Dermis blood vessel endothelial cell (primary cell): ENCODE results near the gene STX7. TPM values are rescaled to one million over a fixed set of nuclear protein-coding genes. Genes with fewer than 3 reads are reported as not detected.

Experiments
- DNase-seq: peaks from one replicate; pipeline ENCODE4 v3.0.0; 2010
- total RNA-seq: library from RNA; depleted of rRNA; stranded (reverse); fragments of >200 nt; gene quantifications from 2 replicates; pipeline ENCODE4 v1.2.3, GENCODE V29; 2014

The STX7 gene
- total RNA-seq, 1 donor from 2014 or later: 58.9 TPM

DNA sequence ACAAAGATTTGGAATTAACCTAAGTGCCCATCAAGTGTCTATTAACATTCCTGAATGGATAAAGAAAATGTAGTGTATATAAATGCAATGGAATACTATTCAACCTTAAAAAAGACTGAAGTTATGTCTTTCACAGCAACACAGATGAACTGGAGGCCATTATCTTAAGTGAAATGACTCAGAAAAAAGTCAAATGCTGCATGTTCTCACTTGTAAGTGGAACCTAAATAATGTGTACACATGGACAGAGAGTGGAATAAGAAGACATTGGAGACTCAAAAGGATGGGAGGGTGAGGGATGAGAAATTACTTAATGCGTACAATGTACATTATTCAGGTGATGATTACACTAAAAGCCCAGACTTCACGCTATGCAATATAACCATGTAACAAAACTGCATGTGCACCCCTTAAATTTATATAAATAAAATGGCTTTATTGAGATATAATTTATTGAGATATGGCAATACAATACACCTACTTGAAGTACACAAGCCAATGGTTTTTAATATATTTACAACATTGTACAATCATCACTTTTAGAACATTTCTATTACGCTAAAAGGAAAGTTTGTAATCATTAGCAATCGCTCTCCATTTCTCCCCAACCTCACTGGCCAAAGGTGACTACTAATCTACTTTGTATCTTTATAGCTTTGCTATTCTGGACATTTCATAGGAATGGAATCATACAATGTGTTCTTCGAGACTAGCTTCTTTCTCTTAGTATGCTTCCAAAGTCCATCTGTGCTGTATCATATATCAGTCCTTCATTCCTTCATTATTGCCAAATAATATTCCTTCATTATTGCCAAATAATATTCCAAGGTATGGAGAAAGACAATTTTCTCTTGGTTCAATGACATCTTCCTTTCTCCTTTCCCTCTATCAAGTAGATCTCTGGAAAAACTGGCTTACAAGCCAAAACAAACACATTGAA is 5.8 kb downstream of the STX7 start:
- DNase-seq: no peak

DNA sequence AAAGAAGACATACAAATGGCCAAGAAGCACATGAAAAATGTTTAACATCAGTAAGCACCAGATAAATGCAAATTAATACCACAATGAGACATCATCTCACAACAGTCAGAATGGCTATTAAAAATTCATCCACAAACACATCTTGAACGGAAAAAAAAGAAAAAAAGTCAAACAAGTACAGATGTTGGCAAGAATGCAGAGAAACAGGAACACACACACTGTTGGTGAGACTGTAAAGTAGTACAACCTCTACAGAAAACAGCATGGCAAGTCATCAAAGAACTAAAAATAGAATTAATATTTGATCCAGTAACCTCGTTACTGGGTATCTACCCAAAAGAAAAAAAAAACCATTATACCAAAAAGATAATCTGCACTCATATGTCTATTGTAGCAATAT is 6.5 kb downstream of the STX7 start:
- DNase-seq: no peak

DNA sequence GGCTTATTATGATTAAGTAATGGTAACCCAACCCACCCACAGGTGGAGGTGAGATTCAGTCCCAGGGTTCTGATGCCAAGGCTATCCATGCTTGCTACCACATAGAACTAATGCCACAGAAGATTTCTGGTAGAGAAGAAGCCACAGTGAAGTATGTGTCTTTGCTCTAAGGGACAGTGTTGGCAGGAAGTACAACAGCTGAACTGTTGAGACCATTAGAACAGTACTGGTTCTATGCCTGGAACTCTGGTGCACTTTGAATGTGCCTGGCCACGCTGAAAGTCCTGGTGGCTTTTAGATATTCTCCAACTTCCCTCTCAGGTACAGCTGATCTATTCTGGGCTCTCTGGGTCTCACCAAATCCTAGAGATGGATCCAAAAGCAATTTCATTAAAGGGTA is 7.8 kb downstream of the STX7 start:
- DNase-seq: peak; percentile 9

DNA sequence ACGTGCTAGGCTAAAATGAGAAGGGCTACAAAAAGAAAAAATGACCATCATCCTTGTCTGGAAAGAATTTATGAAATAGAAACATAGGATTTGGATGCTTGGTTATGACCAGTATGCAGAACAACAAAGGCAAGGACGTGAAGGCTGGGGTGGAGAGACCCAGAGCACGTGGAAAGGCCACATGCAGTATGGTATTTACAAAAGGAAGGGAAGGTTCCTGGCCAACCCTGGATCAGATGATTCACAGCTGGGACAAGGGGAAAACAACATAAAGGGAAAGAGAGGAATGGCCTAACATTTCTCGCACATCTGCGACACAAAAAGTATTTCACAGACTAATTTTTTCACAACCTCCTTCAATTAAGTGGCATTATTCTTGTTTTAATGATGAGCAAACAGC is 8.2 kb downstream of the STX7 start:
- peak; percentile 82 for DNase-seq

DNA sequence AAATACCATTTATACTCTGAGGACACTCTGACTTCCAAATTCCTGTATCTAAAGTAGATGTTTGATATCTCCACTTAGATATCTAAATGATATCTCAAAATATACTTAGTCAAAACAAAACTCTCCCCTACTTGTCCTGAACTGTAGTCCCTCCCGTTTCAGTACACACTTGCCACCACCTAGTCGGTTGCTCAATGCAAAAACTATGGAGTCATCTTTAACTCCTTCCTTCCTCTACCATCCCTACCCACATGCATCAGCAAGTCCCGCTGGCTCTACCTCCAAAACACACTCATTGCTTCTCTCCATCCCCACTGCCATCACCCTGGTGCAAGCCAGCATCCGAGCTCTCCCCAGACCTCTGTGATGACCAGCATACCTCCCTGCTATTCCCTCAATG is 13.2 kb downstream of the STX7 start:
- DNase-seq: no peak

DNA sequence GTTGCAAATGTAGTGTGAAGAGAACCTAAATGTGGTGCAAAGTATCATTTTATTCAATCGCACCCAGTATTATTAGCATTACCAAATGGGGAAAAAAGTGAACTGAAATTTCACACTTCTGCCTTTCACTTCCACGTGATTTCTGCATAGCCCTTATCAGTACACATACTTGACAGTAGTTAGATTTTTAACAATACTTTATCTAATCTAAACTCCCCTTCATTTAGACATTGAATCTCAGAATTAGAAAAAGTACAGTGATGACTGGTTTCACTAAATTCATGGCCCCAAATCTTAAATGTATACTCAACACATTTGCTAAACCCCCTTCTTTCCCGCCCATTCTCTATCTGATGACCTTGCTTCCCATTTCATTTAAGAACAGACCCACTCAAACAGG is 14.3 kb downstream of the STX7 start:
- no peak for DNase-seq

DNA sequence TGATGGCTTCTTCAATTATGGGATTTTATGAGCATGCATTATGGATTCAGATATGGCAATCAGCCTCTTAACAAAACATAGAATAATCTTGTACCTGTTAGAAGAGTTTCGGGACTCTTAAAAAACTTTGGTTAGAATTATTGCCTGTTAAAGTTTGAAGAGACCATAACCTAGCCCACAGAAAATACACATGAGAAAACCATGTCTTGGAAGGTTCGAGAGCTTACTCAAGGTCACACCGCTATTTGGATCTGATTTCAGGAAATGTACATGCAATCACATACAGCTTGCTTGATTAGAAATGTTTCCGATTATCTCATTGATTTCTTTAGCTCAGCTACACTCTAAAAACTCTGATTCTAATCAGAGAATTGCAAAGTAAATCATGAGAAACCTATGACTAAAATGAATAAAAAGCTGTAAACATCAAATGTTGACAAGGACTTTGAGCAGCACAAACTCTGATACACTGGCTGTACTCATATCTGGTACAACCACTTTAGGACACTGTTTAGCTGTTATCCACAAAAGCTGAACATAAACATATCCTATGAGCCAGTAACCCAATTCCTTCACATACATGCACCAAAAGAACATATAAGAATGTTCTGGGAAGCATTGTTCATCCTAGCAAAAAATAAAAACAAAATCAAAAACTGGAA is 16.3 kb downstream of the STX7 start:
- DNase-seq: no peak

DNA sequence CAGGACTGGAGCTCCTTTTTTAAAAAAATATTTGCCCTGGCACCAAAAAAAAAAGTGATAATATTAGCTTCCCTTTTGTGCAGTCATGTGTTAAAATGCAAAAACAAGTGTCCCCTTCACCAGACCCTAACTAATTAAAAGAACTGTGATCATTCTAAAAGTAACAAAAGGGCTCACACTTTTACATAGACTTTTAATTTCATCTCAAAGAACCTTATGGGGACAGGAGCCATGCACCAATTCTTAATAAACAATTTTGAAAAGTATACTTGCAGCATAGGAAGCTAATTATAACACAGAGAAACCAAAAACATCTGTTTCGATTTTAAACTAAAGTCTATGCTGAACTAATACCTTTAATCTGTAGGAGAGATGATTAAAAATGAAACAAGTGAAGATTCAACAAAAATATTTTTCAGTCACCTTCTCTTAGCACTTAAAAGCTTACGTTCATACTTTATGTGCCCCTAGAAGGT is 17.3 kb downstream of the STX7 start:
- no peak for DNase-seq

DNA sequence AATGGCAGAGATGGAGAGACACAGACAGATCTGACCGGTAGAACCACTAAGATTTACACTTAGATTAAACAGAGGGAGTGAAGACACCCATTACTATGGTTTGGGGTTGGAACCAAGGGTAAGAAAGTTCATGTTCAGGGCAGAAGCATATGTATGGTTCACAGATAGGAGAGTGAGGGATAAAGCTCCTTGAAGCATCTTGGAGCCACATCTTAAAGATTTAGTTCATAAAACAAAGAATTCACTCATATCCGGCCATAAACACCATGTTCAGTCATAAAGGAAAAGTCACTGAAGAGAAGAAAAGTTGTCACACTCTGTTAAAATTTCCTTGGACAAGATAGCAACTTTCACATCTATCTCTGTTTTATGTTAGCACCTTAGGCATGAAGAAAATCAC is 18.0 kb downstream of the STX7 start:
- no peak for DNase-seq

DNA sequence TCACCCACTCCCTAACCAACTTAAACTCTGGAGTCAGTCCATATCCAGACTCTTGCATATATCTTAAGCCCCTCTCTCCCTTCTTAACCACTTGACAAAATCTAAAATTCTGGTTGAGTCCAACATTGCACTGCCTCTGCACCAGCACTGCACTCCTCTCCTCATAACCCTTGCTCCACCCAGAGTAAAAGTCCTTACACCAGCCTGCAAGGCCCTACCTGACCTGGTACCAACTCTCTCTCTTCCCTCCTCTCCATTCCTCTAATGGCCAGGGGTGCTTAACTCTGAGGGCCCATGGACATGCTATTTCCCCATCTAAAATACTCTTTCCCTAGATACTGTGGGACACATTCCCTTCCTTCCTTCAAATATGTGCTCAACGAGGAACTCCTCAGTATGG is 21.0 kb downstream of the STX7 start:
- DNase-seq: no peak

DNA sequence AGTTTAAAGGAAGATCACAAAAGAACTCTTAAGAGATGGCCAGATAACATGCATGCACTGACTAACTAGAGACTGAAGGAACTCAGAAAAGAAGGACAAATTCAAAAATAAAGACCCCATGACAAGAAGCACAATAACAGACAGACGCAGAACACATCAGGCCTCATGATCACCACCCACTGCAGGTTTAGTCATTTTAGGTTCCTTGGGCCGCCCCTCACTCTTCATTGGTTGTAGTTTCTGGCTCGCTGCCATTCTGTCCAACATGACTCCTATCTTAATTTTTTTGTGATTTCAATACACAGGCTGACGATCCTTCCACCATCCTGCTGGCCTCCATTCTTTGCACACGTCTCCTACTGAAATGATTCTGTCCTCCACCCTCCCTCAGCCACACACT is 21.6 kb downstream of the STX7 start:
- peak; percentile 71 for DNase-seq

DNA sequence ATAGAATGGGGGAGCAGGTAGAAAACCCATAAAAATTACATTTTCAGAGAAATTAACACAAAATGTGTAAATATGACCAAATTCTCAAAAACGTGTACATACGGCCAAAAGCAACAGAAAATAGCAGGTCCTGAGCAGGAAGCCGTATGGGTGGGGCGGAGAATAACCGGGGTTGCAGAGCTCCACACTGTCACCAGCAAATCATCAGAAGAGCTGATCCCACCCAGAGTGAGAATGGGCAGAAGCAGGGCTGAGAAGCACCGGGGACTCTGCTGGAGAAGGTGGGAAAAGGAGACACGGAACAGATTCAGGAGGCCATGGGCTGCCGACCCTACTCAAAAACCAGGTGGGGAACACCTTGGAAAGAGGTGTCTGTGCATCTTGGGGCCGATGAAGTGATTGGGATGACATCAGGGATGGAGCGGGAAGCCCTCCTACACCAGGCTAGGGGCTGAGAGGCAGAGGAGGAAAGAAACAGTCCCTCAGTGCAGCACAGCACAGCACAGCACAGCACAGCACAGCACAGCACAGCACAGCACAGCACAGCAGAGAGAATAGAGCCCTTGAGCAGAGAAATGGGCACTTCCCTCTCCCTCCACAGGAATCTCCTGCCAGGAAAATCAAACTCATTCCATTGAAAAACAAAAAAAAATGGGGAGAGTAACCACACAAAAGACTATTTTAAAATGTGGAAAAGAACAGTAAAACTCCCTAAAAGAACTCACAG is 22.3 kb downstream of the STX7 start:
- peak; percentile 26 for DNase-seq

DNA sequence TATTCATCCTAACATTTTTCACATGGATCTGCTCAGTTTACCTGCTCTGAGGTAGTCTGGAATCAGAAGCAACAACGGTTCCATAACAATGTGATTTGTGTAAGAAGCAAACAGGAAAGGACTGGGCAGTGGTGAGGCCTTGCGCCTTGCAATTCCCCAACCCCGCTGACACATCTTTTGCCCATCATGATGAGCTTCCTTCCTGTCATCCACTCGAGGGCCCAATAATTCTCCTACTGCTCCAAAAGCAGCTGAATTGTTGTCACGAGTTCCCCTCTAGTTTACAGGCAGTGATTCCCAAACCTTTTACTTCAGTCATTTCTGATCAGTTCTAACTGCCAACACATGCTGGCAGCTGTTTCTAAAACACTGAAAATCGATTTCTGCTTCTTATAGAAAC is 22.9 kb downstream of the STX7 start:
- DNase-seq: peak; percentile 70

DNA sequence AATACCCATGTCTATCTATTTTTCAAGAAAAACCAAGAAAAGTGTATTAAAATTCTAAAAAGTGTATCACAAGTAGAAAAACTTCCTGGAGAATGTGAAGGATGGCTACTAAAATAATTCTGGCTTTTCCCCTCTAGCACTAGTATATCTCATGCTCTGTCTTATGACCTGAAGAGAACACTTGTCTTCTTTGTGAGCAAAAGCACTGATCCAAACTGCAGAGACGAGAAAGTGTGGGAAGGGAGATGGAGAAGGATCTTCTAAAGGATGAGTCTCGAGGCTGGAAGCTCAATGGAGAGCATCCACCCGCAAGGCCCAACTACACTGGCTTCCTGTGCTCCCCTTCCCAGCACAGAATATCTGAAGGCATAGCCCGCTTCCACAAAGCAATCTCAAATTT is 23.5 kb downstream of the STX7 start:
- DNase-seq: no peak

DNA sequence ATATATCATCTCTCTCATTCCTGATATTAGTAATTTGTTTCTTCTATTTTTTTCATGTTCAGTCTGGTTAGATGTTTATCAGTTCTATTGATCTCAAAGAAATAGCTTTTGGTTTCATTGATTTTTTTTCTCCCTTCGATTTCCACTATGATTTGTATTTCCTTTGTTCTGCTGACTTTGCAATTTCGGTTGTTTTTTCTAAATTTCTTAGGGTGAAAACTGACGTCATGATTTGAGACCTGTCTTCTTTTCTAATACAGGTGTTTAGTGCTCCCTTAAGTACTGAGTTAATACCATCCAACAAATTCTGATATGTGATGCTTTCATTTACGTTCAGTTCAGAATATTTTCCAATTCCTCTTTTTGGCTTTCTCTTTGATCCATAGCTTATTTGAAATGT is 25.2 kb downstream of the STX7 start:
- DNase-seq: no peak

DNA sequence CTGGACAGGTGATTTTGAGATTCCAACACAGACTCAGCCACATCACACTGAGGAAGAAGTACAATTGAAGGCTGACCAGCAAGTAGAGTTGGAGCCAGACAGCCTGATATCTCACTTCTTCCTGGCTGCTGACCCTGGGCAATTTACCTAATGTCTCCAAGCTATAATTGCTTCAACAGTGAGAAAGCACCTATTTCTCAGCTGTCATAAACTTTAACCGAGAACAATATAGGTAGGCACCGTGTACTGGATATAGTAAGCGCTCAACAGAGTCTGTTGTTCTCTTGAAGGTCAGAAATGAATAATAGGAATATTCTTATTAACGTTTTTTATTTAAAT is 28.3 kb downstream of the STX7 start:
- no peak for DNase-seq

DNA sequence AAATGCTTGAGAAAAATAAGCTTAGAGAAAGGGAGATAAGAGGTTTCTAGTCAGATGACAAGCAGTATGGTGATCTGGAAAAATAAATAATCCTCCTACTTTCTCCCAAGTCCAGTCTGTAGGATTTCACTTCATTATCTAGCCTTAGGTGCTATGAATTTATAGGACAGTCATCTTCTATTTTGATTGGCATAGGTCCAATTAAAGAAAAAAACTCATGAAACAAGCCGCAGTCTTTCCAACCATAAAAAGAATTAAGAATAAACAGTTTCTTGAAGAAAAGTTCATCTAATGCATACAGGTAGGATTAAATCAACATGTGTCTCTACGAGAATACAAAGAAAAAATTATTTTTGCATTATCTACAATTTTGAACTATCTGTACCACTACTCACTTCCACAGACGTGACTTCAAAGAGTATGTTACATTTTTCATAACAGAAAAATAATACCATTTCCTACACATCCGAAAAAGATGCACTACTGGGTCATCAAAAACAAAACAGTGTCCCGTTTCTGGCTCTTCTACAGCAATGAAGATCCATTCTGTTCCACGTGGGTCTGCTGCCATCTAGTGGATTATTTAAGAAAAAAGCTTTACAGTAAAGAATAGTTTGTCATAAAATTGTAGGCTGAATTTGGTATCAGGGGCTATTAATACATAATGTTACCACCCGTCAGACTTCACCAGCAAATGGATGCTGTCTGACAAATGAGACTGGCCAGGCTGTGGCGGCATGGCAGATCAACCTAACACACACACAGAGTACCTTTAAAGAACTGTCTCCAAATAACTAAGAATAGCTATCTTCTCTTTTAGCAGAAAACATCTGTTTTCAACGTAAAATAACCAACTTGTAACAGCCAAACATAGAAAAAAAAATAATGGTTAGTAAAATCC is 28.9 kb downstream of the STX7 start:
- peak; percentile 79 for DNase-seq

DNA sequence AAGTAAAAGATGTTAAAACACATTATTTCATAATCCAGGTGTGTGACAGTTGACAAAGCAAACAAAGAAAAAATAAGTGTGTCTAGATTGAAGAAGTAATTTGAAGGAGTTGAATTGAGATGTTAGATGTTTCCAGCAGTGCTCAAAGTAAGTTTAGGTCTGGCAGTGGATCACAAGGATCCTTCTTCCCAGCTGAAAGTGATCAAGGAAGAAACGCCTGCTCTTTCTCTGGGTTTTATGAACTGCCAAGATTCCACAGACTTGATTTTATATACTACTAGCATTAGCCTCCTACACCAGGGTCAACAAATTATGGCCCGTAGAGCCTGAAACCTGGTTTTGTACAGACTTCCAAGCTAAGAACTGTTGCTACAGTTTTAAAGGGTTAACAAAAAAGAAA is 30.3 kb downstream of the STX7 start:
- DNase-seq: no peak

DNA sequence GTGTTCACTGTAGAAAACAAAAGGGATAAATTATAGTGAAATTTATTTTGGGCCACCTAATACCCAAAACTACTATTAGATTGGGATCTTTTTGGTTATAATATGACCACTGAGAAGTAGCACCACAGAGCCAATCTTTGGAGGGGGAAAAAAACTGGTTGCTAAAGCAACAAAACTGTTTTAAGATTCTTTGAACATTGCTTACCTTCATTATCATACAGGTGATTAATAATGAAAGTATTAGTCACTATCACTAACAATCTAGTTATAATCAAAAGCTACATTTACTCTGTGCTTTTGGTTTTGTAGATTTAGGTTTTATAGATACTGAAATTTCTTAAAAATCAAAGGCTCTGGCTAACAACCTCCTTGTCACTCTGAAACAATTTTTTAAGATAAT is 31.7 kb downstream of the STX7 start:
- DNase-seq: no peak

DNA sequence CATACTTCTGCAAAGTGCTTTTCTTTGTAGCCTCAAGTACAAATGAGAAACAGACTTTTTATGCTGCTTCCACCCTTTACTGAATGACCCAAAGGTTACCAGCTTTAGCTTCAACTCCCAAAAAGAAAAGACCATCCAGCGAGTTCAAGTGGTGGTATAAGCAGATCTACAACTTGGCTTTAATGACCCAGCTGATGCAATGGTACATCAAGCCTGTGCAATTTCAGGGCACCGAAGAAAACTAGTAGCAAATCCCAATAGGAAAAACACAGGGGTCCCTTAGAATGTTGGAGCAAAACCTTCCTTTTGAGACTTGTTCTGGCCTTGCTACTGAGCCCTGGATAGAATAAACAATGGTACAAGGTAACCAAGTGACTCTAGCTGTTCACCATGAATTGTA is 33.8 kb downstream of the STX7 start:
- no peak for DNase-seq

DNA sequence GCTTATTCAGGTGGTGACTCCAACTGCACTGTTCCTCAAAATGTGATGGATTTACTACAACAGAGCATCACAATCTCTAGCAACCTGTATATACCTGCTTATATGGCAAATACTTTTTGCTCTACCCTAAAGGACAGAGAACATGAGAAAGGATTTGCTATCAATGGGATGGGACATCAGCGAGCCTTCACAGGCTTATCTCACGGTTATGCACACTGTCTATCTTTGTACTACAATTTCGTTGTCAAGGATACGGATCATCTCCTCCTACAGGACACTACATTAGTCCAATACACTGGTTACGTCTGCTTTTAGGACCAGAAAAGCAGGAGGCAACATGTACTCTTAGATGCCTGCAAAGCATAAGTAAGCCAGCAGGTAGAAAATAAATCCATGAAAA is 34.2 kb downstream of the STX7 start:
- DNase-seq: no peak

DNA sequence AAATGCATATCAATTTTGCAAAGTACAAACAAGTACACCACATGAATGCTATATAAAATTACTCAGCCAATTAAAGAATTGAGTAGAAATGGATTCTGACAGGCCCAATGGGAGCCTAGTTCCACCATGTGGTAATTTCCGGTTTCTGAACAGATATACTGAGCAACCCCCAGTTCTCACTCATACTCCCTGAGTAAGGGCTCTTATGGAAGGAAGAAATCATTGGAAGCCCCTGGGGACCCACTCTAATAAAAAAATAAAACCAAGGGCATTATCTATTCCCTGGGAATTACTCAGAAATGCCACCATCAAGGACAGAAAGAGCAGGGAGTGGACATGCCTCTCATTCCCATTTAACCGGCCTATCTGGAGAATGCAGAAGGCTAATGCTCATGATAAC is 34.6 kb downstream of the STX7 start:
- DNase-seq: no peak

DNA sequence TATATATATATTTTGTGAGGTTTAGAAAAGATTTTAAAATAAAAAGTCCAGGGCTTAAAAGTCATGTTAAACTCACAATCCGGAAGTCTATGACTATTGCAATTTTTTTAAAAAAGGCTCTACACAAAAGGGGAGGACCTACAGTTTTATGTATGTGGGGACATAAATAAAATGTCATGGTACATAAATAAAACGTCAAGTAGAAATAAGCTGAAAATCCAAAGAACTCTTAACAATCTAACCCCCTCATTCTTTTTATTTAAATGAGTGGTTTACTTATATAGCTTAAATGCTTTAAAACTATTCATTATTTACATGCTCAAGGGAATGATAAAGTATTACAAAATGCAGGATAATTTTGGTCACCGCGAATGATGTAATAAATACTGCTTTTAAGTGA is 36.2 kb downstream of the STX7 start:
- no peak for DNase-seq
